ENCODE results near the gene RAD51B. TPM values are rescaled to one million over a fixed set of nuclear protein-coding genes. Genes with fewer than 3 reads are reported as not detected.

RAD51B gene
- total and polyA plus RNA-seq, 2 experiments from 2014 or later = 10.1 to 18.0 TPM

DNA sequence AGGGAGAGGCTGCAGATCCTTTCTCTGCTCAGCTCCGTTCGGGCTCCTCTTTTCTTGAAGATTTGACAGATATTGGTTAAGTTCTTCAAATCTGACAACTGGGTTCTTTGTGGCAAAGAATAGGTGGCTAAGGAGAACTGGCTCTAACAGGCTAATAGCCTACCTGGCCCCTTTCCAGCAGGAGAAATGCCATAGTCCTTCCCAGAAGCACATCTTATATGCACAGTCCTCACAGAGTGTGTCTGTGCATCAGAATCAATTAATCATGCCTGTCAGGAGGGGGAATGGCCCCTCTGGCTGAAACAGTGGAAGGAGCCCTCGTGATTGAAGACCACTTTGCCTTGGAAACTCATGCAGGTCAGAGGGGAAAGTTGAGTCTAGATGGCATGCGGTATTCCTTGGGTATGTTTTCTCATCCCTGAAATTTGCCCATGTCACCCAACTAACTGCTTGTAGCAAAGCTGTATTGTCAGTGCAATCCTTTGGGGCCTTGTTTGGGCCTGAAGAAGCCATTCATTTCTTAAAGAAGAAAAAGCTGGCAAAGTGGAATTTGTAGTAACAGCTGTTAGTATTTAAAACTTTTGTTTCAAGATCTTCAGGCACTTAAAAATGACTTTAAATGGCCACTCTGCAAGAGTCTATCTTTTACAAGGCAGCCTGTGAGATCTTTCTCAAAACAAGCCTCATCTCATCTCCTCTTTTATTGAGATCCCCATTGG lies 721.8 kb downstream of the RAD51B start:
- H3K4me2 ChIP-seq = no peak overlapping the region
- peaks cover 8% of the 10 kb centered on the region for H3K4me1 ChIP-seq (ENCODE audit: insufficient read depth)
- no peaks in the 10 kb centered on the region for H3K9me2 ChIP-seq (replicated peaks; ENCODE audit: insufficient read depth)
- H3K27ac ChIP-seq = peak overlapping the region; percentile 74
- no peaks in the 10 kb centered on the region for H3K9me3 ChIP-seq (ENCODE audit: low read depth)
- H3K36me3 ChIP-seq (replicated peaks; ENCODE audit: insufficient read depth, low read depth) = no peaks in the 10 kb centered on the region
- WGBS (ENCODE audit: low lambda C conversion rate, missing lambda C conversion rate) = 80% methylated on average over 4 of the region's 4 CpGs
- no peaks in the 10 kb centered on the region for H3K27me3 ChIP-seq
- no peaks in the 10 kb centered on the region for H3K79me2 ChIP-seq
- no peak overlapping the region for H2AFZ ChIP-seq
- no peak overlapping the region for H3K4me3 ChIP-seq
- TF ChIP-seq EZH2phosphoT487 (IDR thresholded peaks at IDR 0.05; ENCODE audit: low read depth, severe bottlenecking, unreplicated experiment) (no peak), EZH2 (IDR thresholded peaks at IDR 0.05; ENCODE audit: borderline replicate concordance) (no peak)
- TF ChIP-seq, protein P1, sequence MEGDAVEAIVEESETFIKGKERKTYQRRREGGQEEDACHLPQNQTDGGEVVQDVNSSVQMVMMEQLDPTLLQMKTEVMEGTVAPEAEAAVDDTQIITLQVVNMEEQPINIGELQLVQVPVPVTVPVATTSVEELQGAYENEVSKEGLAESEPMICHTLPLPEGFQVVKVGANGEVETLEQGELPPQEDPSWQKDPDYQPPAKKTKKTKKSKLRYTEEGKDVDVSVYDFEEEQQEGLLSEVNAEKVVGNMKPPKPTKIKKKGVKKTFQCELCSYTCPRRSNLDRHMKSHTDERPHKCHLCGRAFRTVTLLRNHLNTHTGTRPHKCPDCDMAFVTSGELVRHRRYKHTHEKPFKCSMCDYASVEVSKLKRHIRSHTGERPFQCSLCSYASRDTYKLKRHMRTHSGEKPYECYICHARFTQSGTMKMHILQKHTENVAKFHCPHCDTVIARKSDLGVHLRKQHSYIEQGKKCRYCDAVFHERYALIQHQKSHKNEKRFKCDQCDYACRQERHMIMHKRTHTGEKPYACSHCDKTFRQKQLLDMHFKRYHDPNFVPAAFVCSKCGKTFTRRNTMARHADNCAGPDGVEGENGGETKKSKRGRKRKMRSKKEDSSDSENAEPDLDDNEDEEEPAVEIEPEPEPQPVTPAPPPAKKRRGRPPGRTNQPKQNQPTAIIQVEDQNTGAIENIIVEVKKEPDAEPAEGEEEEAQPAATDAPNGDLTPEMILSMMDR (IDR thresholded peaks at IDR 0.05; ENCODE audit: poor library complexity) = no peak
- H4K20me1 ChIP-seq (ENCODE audit: insufficient read depth, poor library complexity, severe bottlenecking) = no peaks in the 10 kb centered on the region
- no peak for DNase-seq (ENCODE audit: low spot score)

DNA sequence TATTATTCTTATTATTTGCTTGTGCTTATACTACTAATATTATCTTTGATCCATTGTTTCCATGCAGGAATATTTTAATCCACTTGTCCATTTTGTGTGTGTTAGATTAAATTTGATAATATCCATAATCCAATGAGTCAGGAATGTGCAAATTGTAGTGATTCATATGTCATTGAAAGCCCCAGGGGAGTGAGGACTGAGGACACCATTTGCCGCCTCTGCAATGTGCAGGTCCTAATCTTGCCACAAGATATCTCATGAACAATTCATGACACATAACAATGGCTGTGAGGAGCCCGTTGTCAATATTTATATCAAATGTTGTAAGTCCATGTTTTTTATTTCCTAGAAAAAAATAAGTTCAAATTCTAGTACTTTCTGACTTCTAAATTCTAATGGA lies 722.8 kb downstream of the RAD51B start:
- Histone ChIP-seq H3K9me2 (replicated peaks; ENCODE audit: insufficient read depth) (no peaks in the 10 kb centered on the region), H3K36me3 (replicated peaks; ENCODE audit: insufficient read depth, low read depth) (no peaks in the 10 kb centered on the region), H3K79me2 (no peaks in the 10 kb centered on the region), H3K4me2 (no peak overlapping the region), H2AFZ (no peak overlapping the region), H3K4me1 (ENCODE audit: insufficient read depth) (peaks cover 14% of the 10 kb centered on the region), H3K9me3 (ENCODE audit: low read depth) (no peaks in the 10 kb centered on the region), H3K27me3 (no peaks in the 10 kb centered on the region), H3K4me3 (no peak overlapping the region), H3K27ac (peak overlapping the region; percentile 7), H4K20me1 (ENCODE audit: insufficient read depth, poor library complexity, severe bottlenecking) (no peaks in the 10 kb centered on the region)
- no peak for TF ChIP-seq EZH2phosphoT487 (IDR thresholded peaks at IDR 0.05; ENCODE audit: low read depth, severe bottlenecking, unreplicated experiment)
- TF ChIP-seq, protein P1 (IDR thresholded peaks at IDR 0.05; ENCODE audit: poor library complexity) = no peak
- no peak for TF ChIP-seq EZH2 (IDR thresholded peaks at IDR 0.05; ENCODE audit: borderline replicate concordance)
- 100% methylated on average over 2 of the region's 2 CpGs for WGBS (ENCODE audit: low lambda C conversion rate, missing lambda C conversion rate)
- no peak for DNase-seq (ENCODE audit: low spot score)

DNA sequence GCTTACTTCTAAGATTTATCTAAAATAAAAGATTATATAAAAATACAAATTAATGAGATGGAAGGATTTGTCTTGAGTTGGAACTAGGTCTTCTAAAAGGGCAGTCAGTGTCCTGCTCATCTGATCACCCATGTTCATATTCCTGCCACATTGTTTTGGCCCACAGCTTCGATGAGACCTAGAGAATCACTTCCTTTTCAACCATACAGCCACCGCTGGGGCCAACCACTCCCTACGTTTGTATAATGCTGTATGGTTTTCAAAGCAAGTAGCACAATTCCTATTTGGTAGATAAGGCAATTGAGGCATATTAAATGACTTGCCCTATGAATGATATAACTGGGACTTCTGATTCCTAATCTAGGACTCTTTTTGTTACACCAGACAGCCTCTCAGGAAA lies 723.9 kb downstream of the RAD51B start:
- Histone ChIP-seq H3K9me3 (ENCODE audit: low read depth) (no peaks in the 10 kb centered on the region), H3K4me3 (no peak overlapping the region), H3K27me3 (no peaks in the 10 kb centered on the region), H2AFZ (no peak overlapping the region), H3K4me2 (no peak overlapping the region), H3K4me1 (ENCODE audit: insufficient read depth) (peaks cover 22% of the 10 kb centered on the region), H3K79me2 (no peaks in the 10 kb centered on the region), H3K27ac (peak overlapping the region; percentile 62), H3K9me2 (replicated peaks; ENCODE audit: insufficient read depth) (no peaks in the 10 kb centered on the region), H4K20me1 (ENCODE audit: insufficient read depth, poor library complexity, severe bottlenecking) (no peaks in the 10 kb centered on the region), H3K36me3 (replicated peaks; ENCODE audit: insufficient read depth, low read depth) (no peaks in the 10 kb centered on the region)
- no peak for TF ChIP-seq EZH2phosphoT487 (IDR thresholded peaks at IDR 0.05; ENCODE audit: low read depth, severe bottlenecking, unreplicated experiment)
- WGBS (ENCODE audit: low lambda C conversion rate, missing lambda C conversion rate) = 91% methylated on average over 3 of the region's 3 CpGs
- DNase-seq (ENCODE audit: low spot score) = no peak

DNA sequence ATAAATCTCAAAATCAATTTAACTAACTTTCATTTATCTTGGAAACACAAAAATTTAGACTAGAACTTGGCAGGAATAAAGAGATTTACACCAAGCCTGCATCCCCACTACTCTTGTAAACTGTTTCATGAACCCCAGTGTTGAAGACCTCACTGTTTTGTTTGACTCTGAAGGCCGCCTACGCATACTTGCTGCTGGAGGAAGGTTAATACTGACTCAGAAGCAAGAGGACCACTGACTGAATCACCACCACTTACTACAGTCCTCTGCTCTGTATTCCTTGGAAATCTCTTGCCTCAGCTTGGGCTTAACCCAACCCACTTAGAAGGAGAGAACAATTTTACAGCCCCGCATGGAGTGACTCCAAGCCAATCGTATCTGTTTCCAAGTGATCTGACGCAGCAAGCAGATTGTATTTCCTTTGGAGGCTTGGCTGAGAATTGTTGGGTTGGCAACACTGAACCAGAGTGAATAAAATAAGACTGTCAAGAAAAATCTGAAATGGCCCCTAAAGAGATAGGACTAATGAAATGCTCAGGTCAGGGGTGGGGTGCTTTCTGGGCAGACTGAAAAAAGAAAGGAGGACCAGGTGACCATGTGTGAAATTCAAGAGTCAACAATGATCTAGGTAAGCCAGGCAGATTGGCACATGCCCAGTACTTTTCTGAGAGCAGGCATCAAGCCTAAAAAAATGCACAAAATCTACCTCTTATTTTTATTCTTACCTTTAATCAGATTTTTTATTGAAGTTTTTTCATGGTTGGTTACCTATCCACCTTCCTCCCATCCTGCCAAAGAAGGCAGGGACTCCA lies 724.7 kb downstream of the RAD51B start:
- no peaks in the 10 kb centered on the region for H3K27me3 ChIP-seq
- no peaks in the 10 kb centered on the region for H3K79me2 ChIP-seq
- H4K20me1 ChIP-seq (ENCODE audit: insufficient read depth, poor library complexity, severe bottlenecking) = no peaks in the 10 kb centered on the region
- no peak for DNase-seq (ENCODE audit: low spot score)
- no peaks in the 10 kb centered on the region for H3K36me3 ChIP-seq (replicated peaks; ENCODE audit: insufficient read depth, low read depth)
- no peak overlapping the region for H3K4me3 ChIP-seq
- H3K4me2 ChIP-seq = no peak overlapping the region
- TF ChIP-seq EZH2 (IDR thresholded peaks at IDR 0.05; ENCODE audit: borderline replicate concordance) = no peak
- TF ChIP-seq EZH2phosphoT487 (IDR thresholded peaks at IDR 0.05; ENCODE audit: low read depth, severe bottlenecking, unreplicated experiment) = no peak
- TF ChIP-seq, protein P1 (IDR thresholded peaks at IDR 0.05; ENCODE audit: poor library complexity) = no peak
- WGBS (ENCODE audit: low lambda C conversion rate, missing lambda C conversion rate) = 80% methylated on average over 5 of the region's 5 CpGs
- peaks cover 21% of the 10 kb centered on the region for H3K4me1 ChIP-seq (ENCODE audit: insufficient read depth)
- peak overlapping the region; percentile 62 for H3K27ac ChIP-seq
- H3K9me2 ChIP-seq (replicated peaks; ENCODE audit: insufficient read depth) = no peaks in the 10 kb centered on the region
- H3K9me3 ChIP-seq (ENCODE audit: low read depth) = no peaks in the 10 kb centered on the region
- no peak overlapping the region for H2AFZ ChIP-seq

Measured in hepatocyte (in vitro differentiated cells).